GM21786 (cell line): ENCODE measurements around the gene OSTN.

ENCODE experiments used
- ATAC-seq: cut with Tn5 transposase; IDR thresholded peaks from one replicate; pipeline ENCODE4 v1.9.1; 2021; ENCODE audit not compliant: unreplicated experiment

Gene OSTN

GRCh38 chr3:191306428-191306827, 107.4 kb downstream of the OSTN start:
- ATAC-seq = no peak

GRCh38 chr3:191307341-191307740, 108.3 kb downstream of the OSTN start:
- no peak for ATAC-seq

GRCh38 chr3:191313296-191313695, 114.3 kb downstream of the OSTN start:
- ATAC-seq = no peak

- no peak for ATAC-seq
These were observed 115.2 kb downstream of the OSTN start for GRCh38 chr3:191314109-191314728.
